ENCODE data around the gene MAPKAPK3.
"Not testable (repeated sequence)": the region's sequence is repeated elsewhere in the genome, so short reads cannot be mapped to it uniquely, and the experiment has no call there.

Gene MAPKAPK3

GRCh38 chr3:50652709-50653108, 35.8 kb downstream of the MAPKAPK3 start:
- DNase-seq (ENCODE audit: extremely low read depth in 1 of 2, low read depth in 1 of 2) = no peak

- no peak for DNase-seq (ENCODE audit: extremely low read depth in 1 of 2, low read depth in 1 of 2)
Measured at GRCh38 chr3:50653937-50654595, 37.1 kb downstream of the MAPKAPK3 start.

GRCh38 chr3:50655009-50655830, 38.3 kb downstream of the MAPKAPK3 start:
- no peak for DNase-seq (ENCODE audit: extremely low read depth in 1 of 2, low read depth in 1 of 2)

GRCh38 chr3:50656417-50657195, 39.7 kb downstream of the MAPKAPK3 start:
- no peak for DNase-seq (ENCODE audit: extremely low read depth in 1 of 2, low read depth in 1 of 2)

- no peak for DNase-seq (ENCODE audit: extremely low read depth in 1 of 2, low read depth in 1 of 2)
Measured at GRCh38 chr3:50657407-50657806, 40.5 kb downstream of the MAPKAPK3 start.

DNA sequence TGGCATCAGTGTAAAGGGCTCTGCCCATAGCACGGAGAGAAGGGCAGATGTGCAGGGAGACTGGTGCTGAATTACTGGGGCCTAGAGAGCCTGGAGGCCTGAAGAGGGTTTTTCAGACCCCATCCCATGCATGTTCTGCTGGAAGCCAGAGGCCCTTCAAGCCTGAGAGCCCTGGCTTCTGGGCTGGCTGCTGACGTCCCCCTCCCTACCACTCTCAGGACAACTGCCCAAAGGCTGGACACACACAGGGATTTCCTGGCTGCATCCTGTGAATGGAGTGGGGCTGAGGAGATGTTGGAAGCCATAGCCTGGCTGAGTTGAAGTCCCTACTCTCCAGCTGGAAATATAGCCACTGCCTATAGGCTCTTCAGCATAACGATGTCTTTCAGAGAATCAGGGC, 40.9 kb downstream of the MAPKAPK3 start:
- no peak for DNase-seq (ENCODE audit: extremely low read depth in 1 of 2, low read depth in 1 of 2)

DNA sequence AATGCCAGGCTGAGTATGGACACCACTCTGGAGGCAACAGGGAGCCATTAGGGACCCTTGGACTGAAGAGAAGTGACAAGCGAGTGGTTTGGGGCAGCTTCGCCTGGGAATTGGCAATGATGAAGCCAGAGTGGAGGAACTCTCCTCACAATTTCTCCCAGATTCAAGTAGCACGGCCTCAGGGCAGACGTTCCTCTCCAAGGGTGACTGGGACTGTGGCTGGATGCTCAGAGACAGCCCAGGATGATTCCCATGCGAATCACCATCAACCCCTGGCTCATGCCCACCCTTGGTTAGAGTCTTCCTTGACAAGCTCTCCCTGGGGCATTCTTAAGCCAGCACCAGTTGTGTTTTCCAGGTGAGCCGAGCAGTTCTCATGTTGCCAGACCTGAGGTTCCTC, 41.5 kb downstream of the MAPKAPK3 start:
- no peak for DNase-seq (ENCODE audit: extremely low read depth in 1 of 2, low read depth in 1 of 2)

GRCh38 chr3:50658831-50659230, 41.9 kb downstream of the MAPKAPK3 start:
- no peak for DNase-seq (ENCODE audit: extremely low read depth in 1 of 2, low read depth in 1 of 2)

DNA sequence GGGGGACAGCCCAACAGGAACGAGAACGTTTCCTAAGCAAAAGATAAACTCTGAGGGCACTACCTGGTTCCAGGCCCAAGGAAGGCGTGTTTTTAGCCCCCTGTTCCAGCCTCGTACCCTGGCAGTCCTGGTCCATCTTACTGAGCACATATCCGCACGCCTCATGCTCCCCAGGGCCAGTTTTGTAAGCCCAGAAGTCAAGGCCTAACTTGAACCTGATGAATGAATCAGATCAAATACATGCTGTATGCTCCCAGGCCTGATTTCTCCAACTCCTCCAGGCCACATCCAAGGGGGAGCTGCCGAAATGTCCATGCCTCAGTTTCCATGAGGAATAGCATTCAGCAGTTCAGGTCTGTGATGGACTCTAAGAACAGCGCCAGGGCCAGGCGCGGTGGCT, 43.4 kb downstream of the MAPKAPK3 start:
- no peak for DNase-seq (ENCODE audit: extremely low read depth in 1 of 2, low read depth in 1 of 2)

GRCh38 chr3:50661321-50661837, 44.4 kb downstream of the MAPKAPK3 start:
- no peak for DNase-seq (ENCODE audit: extremely low read depth in 1 of 2, low read depth in 1 of 2)

DNA sequence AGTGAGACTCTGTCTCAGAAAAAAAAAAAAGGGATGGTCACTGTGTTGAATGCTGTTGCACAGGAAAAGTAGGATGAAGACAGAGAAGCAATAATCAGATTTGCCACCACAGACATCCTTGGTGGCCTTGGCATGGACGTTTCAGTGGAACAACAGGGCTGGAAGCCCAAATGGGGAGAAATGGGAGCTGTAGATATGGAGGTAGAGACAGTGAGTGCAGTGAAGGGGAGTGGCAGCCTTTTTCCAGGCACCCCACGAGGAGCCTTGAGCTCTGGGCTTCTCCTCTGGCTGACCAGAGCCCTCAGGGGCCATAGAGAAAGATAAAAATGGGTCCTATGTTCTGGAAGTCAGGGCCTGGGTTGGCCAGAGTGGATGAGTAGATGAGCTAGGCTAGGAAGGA, 45.5 kb downstream of the MAPKAPK3 start:
- DNase-seq (ENCODE audit: extremely low read depth in 1 of 2, low read depth in 1 of 2) = no peak

DNA sequence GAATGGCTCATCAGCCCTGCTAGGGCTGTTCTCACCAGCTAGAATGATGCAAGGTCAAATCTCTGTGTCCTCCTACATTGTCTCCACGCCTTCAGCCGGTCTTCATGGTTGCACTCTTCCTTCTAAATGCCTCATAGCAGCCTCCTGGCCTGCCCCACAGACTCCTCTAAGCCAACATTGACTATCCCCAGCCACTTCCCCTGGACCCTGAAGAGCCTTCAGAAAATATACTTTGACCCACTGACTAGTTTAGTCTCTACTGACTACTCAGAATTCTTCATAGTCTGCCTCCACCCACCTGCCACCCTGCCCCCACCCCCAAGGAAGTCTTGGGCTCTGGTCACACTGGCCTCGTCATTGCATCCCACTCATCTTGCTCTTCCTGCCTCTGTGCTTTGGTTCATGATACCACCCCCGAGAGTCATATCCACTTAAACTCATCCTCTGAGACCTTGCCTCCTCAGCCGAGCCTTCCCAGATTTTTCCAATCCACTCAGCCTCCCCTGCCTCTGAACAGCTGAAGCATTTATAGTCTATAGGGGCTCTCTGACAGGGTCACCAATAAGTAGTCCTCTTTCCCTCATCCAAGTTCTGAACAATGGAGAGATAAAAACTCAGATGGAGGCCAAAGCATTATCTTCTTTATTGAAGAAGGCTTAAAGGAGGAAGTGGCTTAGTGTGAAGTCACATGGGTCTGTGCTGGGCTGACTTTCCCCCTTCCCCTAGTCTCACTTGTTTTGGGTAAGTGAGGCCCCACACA, 48.3 kb downstream of the MAPKAPK3 start:
- DNase-seq (ENCODE audit: extremely low read depth in 1 of 2, low read depth in 1 of 2) = peak in 1 of 2 donors; percentile 41

- not testable (repeated sequence) for DNase-seq (ENCODE audit: extremely low read depth in 1 of 2, low read depth in 1 of 2)
Measured at GRCh38 chr3:50665841-50666115, 48.8 kb downstream of the MAPKAPK3 start.

- DNase-seq (ENCODE audit: extremely low read depth in 1 of 2, low read depth in 1 of 2) = no peak
Measured at GRCh38 chr3:50666837-50667236, 49.9 kb downstream of the MAPKAPK3 start.

DNA sequence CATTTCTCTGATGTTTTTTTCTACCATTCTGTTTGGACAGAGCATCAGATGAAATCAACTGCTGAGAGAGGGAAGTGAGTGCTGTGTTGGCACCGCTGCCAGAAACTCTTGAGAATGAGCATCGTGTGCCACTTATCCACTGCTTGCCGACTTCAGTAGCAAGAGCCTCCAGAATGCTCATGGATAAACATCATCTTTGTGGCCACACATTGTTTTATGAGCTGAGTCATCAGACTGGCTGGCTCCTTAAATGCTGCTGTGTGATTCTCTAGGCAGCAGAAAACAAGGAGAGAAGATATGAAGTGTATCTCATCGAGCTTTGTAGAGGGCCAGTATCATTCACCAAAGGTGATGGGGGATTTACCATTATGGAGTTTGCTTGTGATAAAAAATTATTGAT, 54.4 kb downstream of the MAPKAPK3 start:
- no peak for DNase-seq (ENCODE audit: extremely low read depth in 1 of 2, low read depth in 1 of 2)

DNA sequence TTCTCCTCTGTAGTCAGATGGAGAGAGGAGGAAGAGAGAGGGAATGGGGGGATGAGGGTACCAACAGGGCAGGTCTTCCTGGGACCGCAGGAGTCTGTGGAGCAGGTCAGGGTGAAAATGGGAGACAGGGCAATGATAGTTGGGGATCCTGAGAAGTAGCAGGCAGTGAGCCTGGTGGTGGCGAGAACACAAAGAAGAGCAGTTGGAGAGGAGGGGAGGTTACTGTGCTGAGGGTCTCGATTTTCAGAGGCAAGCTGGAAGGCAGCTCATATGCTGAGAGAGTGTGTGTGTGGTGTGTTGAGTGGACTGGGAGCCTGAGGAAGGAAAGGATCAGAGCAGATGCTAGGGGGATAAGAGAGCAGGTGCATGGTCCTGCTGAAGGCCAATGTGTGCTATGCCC, 55.7 kb downstream of the MAPKAPK3 start:
- no peak for DNase-seq (ENCODE audit: extremely low read depth in 1 of 2, low read depth in 1 of 2)

DNA sequence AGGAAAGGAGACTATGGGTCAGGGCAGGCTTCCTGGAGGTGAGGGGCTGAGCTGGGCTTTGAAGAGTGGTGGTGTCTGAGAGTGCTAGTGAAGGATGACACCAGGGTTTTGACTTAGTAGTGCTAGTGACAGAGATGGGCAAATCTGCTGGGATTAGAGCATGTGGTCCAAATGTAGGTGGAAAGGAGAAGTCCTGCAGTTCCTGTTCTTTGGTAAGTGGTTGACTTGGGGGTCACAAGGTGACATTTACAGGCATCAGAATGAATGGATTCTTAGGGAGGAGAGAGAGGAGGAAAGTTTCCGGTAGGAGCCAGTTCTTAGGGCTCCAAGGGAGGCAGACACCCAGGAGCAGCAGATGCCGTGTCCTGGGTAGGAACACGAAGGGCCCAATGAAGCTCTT, 57.0 kb downstream of the MAPKAPK3 start:
- no peak for DNase-seq (ENCODE audit: extremely low read depth in 1 of 2, low read depth in 1 of 2)

DNA sequence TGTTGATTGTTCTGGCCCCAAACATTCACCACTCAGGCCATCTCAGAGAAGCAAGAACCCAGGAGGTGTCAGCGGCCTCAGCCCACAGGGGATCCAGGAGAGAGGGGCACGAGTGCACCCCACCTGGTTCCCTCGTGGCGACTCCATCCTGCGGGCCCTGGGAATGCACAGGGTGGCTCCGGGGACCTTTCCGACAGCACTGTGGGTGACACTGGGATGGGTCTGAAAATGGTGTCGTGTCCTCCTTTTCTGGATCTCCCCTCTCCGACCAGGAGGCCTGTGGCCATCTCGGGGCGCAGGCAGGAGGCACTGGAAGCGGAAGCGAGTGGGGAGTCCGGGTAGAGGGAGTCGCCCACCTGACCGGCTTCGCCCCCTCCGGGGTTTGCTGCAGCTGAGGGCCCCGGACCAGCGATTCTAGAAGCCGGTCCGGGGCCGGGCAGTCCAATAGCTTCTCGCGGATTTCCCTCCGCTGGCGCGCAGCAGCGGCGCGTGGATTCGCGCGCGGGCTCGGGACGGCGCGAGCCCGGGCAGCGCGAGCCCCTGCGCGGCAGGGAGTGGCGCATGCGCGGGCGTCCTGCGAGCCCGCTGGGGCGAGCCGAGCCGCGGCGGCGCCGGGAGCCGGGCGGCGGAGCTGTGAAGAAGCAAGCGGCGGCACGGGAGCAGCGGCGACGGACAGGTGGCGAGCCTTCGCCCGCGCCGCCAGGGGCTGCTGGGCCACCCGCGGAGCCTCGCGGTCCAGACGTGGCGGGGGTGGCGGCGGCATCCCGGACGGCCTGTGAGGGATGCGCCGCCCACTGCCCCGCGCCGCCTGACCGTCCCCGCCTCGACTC, 57.6 kb downstream of the MAPKAPK3 start, which contains the start of gene DOCK3:
Gene DOCK3, plus strand, starts transcription at position 579 of the 830 bp plus-strand sequence. CDS start 337 bp downstream, outside the sequence.
- no peak for DNase-seq (ENCODE audit: extremely low read depth in 1 of 2, low read depth in 1 of 2)

GRCh38 chr3:50675179-50676030, 58.5 kb downstream of the MAPKAPK3 start:
- peak in 1 of 2 donors; percentile 57 for DNase-seq (ENCODE audit: extremely low read depth in 1 of 2, low read depth in 1 of 2)
